LNCAP (cell line): ENCODE measurements around the gene ZFHX3.

Experiments used
- CTCF ChIP-seq: fragments of 450-650 bp; IDR thresholded peaks from 2 replicates; pipeline ENCODE4 v1.5.1; 2017; ENCODE audit warnings: mild to moderate bottlenecking

The ZFHX3 gene

GRCh38 chr16:72909196-72909595, 138.7 kb downstream of the ZFHX3 start:
- no peak for TF ChIP-seq CTCF

GRCh38 chr16:72908362-72909167, 139.4 kb downstream of the ZFHX3 start:
- no peak for TF ChIP-seq CTCF

GRCh38 chr16:72905581-72905980, 142.3 kb downstream of the ZFHX3 start:
- no peak for TF ChIP-seq CTCF

GRCh38 chr16:72903176-72903575, 144.8 kb downstream of the ZFHX3 start:
- TF ChIP-seq CTCF: no peak

- TF ChIP-seq CTCF: no peak
These were observed 145.7 kb downstream of the ZFHX3 start for GRCh38 chr16:72902206-72902605.

GRCh38 chr16:72901000-72901627, 146.8 kb downstream of the ZFHX3 start:
- no peak for TF ChIP-seq CTCF

GRCh38 chr16:72898216-72898825, 149.6 kb downstream of the ZFHX3 start:
- no peak for TF ChIP-seq CTCF
